ENCODE data around the gene PIGL. TPM values are rescaled to one million over a fixed set of nuclear protein-coding genes. Genes with fewer than 3 reads are reported as not detected.
"Not testable (repeated sequence)": the region's sequence is repeated elsewhere in the genome, so short reads cannot be mapped to it uniquely, and the experiment has no call there.

PIGL gene
- total RNA-seq, 2 donors from 2014 or later: 34.5 to 109 TPM

DNA sequence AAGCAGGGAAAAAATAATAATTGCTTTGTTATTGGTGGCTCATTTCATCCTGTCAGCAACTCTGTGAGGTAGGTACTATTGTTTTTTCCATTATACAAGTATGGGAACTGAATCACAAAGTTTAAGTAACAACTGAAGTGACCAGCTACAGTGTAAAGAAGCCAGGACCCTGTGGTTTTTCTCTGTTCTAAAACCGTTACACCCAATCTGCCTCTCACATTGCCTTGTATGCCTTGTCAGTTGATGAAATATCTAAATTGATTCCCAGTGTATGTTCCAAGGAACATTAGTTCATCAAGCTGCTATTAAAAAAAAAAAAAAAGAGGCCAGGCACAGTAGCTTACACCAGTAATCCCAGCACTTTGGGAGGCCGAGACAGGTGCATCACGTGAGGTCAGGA is 5.4 kb downstream of the PIGL start:
- no peak overlapping the region for H3K27ac ChIP-seq

DNA sequence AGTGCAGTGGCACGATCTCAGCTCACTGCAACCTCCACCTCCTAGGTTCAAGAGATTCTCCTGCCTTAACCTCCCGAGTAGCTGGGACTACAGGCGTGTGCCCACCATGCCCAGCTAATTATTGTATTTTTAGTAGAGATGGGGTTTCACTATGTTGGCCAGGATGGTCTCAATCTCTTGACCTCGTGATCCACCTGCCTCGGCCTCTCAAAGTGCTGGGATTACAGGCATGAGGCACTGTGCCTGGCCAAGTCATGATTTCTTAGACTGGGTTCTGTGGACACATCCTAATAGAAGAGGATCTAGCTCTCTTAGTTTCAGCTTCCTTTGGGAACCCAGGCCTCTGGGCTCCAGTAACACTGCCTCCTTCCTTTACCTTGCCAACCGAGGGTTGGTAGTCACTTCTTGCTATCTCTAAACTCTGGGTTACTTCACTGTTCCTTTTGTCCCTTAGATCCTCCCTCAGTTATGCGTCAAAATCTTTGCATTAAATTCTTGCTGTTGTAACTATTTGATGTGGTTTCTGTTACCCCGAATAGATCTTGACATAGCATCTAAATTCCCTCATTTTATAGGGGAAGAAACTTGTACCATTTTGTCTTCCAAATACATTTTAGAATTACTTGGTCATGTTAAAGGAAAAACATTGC is 13.0 kb downstream of the PIGL start:
- H3K36me3 ChIP-seq (replicated peaks in 1 of 2; ENCODE audit: insufficient read depth in 1 of 2, low read depth in 2 of 2); H3K27me3 ChIP-seq; DNase-seq; H3K9me3 ChIP-seq; H3K4me3 ChIP-seq; H3K4me1 ChIP-seq; intact Hi-C loops (cut with DNase I); ATAC-seq; H3K27ac ChIP-seq: not testable (repeated sequence)
- 88 to 93% methylated on average over 8 of the region's 8 CpGs for WGBS, 2 donors

More for the DNA sequence above, 5.4 kb downstream of the PIGL start:
- intact Hi-C loops (cut with DNase I): no loop called here
- Histone ChIP-seq H3K27me3 (no peaks in the 10 kb centered on the region), H3K4me1 (peaks cover 11% of the 10 kb centered on the region), H3K9me3 (no peaks in the 10 kb centered on the region), H3K4me3 (no peak overlapping the region), H3K36me3 (replicated peaks in 1 of 2; ENCODE audit: insufficient read depth in 1 of 2, low read depth in 2 of 2) (no peaks in the 10 kb centered on the region)
- TF ChIP-seq, protein P1, sequence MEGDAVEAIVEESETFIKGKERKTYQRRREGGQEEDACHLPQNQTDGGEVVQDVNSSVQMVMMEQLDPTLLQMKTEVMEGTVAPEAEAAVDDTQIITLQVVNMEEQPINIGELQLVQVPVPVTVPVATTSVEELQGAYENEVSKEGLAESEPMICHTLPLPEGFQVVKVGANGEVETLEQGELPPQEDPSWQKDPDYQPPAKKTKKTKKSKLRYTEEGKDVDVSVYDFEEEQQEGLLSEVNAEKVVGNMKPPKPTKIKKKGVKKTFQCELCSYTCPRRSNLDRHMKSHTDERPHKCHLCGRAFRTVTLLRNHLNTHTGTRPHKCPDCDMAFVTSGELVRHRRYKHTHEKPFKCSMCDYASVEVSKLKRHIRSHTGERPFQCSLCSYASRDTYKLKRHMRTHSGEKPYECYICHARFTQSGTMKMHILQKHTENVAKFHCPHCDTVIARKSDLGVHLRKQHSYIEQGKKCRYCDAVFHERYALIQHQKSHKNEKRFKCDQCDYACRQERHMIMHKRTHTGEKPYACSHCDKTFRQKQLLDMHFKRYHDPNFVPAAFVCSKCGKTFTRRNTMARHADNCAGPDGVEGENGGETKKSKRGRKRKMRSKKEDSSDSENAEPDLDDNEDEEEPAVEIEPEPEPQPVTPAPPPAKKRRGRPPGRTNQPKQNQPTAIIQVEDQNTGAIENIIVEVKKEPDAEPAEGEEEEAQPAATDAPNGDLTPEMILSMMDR (IDR thresholded peaks at IDR 0.05): no peak
- TF ChIP-seq POLR2A (IDR thresholded peaks at IDR 0.05): no peak
- WGBS, 2 donors: 98% methylated on average over 3 of the region's 3 CpGs
- DNase-seq (no peak), ATAC-seq (no peak)

DNA sequence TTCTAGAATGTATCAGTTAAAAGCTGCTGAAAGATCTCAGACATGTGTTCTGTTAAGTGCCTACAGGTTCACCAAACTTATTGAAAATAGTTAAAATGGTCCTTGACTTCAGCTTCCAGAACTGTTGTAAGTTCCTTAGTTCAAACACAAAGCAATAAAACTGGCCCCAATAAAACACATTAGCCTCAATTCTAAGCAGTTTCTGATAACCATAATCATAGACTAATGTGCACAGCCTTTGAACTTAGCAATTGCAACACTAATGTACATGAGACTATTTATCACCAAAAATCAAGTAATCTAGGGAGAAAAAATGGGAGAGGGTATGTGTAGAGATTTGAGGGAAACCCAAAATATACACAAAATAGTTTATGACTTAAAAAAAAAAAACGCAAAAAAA is 15.4 kb downstream of the PIGL start:
- 82 to 100% methylated on average over 1 of the region's 1 CpG for WGBS, 2 donors

DNA sequence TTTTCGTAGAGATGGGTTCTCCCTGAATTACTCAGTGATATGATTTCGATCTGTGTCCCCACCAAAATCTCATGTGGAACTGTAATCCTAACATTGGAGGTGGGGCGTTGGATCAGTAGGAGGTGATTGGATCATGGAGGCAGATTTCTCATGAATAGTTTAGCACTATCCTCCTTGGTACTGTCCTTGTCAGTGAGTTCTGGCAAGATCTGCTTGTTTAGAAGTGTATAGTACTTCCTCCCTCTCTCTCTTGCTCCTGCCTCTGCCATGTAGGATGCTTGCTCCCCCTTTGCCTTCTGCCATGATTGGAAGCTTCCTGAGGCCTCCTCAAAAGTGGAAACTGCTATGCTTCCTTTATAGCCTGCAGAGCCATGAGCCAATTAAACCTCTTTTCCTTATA is 22.9 kb downstream of the PIGL start:
- Histone ChIP-seq H3K36me3 (replicated peaks in 1 of 2; ENCODE audit: insufficient read depth in 1 of 2, low read depth in 2 of 2) (no peaks in the 10 kb centered on the region), H3K27me3 (no peaks in the 10 kb centered on the region), H3K9me3 (no peaks in the 10 kb centered on the region), H3K4me3 (no peak overlapping the region), H3K27ac (no peak overlapping the region), H3K4me1 (no peaks in the 10 kb centered on the region)
- DNase-seq: no peak
- WGBS, 2 donors: 93 to 100% methylated on average over 3 of the region's 3 CpGs
- TF ChIP-seq, protein P1 (IDR thresholded peaks at IDR 0.05): no peak
- TF ChIP-seq POLR2A (IDR thresholded peaks at IDR 0.05): no peak
- intact Hi-C loops (cut with DNase I): no loop called here
- ATAC-seq: no peak

More for the DNA sequence above, 15.4 kb downstream of the PIGL start:
- Histone ChIP-seq H3K4me3 (no peak overlapping the region), H3K36me3 (replicated peaks in 1 of 2; ENCODE audit: insufficient read depth in 1 of 2, low read depth in 2 of 2) (no peaks in the 10 kb centered on the region), H3K4me1 (no peaks in the 10 kb centered on the region), H3K27me3 (no peaks in the 10 kb centered on the region), H3K27ac (no peak overlapping the region), H3K9me3 (no peaks in the 10 kb centered on the region)
- intact Hi-C loops (cut with DNase I): no loop called here
- DNase-seq: no peak
- ATAC-seq: no peak
- no peak for TF ChIP-seq POLR2A (IDR thresholded peaks at IDR 0.05)
- TF ChIP-seq, protein P1 (IDR thresholded peaks at IDR 0.05): no peak

DNA sequence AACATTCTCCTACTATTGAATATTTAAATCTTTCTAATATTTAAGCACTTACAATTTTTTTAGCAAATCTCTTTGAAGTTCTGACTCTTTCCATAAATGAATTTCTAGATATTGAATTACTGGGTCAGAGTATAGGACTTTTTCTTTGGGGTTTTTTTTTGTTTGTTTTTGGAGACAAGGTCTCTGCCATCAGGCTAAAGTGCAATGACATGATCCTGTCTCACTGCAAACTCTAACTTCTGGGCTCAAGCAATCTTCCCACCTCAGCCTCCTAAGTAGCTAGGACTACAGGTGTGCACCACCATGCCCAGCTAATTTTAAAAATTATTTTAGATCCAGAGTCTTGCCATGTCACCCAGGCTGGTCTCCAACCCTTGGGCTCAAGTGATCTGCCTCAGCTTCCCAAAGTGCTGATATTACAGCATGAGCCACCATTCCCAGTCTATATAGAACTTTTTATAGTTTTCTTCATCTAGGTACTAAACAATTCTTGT is 24.9 kb downstream of the PIGL start:
- DNase-seq (no peak), ATAC-seq (no peak)
- no peak for TF ChIP-seq POLR2A (IDR thresholded peaks at IDR 0.05)
- TF ChIP-seq, protein P1 (IDR thresholded peaks at IDR 0.05): no peak
- Histone ChIP-seq H3K4me3 (no peak overlapping the region), H3K9me3 (no peaks in the 10 kb centered on the region), H3K36me3 (replicated peaks in 1 of 2; ENCODE audit: insufficient read depth in 1 of 2, low read depth in 2 of 2) (no peaks in the 10 kb centered on the region), H3K4me1 (no peaks in the 10 kb centered on the region), H3K27me3 (no peaks in the 10 kb centered on the region), H3K27ac (no peak overlapping the region)
- intact Hi-C loops (cut with DNase I): no loop called here

Measured in body of pancreas (tissue), 4 donors.